ENCODE data around the gene TOX2.

Gene TOX2

DNA sequence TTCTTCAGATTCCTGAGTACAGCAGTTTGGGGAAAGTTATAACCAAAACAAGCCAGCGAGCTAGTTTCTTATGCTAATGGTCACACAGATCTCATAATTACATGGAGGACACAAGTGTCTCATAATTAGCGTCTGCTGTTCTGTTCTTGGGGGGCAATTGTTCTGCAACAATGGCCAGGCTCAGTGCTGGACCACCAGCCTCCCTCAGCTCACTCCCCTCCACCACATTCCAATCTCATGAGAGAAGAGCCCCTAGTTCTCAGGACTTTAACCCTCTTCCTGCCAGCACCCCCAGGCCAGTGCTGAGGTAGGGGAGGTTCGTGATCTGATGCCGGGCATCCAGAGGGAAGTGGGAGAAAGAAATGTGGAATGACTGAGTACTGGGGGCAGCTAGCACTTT, 20.2 kb upstream of the TOX2 start:
- no peak overlapping the region for H3K4me3 ChIP-seq (ENCODE audit: low read depth, low read length)
- no peak for TF ChIP-seq MYC (IDR thresholded peaks at IDR 0.05; ENCODE audit: low read depth, low read length)
- TF ChIP-seq, protein P1, sequence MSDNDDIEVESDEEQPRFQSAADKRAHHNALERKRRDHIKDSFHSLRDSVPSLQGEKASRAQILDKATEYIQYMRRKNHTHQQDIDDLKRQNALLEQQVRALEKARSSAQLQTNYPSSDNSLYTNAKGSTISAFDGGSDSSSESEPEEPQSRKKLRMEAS (IDR thresholded peaks at IDR 0.05; ENCODE audit: low read depth, low read length), result no peak
- TF ChIP-seq POLR2A (IDR thresholded peaks at IDR 0.05; ENCODE audit: extremely low read depth, insufficient read length), result no peak
- TF ChIP-seq, protein P2, sequence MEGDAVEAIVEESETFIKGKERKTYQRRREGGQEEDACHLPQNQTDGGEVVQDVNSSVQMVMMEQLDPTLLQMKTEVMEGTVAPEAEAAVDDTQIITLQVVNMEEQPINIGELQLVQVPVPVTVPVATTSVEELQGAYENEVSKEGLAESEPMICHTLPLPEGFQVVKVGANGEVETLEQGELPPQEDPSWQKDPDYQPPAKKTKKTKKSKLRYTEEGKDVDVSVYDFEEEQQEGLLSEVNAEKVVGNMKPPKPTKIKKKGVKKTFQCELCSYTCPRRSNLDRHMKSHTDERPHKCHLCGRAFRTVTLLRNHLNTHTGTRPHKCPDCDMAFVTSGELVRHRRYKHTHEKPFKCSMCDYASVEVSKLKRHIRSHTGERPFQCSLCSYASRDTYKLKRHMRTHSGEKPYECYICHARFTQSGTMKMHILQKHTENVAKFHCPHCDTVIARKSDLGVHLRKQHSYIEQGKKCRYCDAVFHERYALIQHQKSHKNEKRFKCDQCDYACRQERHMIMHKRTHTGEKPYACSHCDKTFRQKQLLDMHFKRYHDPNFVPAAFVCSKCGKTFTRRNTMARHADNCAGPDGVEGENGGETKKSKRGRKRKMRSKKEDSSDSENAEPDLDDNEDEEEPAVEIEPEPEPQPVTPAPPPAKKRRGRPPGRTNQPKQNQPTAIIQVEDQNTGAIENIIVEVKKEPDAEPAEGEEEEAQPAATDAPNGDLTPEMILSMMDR (IDR thresholded peaks at IDR 0.05; ENCODE audit: low read depth, low read length), result no peak
- DNase-seq (ENCODE audit: low read depth), result no peak

DNA sequence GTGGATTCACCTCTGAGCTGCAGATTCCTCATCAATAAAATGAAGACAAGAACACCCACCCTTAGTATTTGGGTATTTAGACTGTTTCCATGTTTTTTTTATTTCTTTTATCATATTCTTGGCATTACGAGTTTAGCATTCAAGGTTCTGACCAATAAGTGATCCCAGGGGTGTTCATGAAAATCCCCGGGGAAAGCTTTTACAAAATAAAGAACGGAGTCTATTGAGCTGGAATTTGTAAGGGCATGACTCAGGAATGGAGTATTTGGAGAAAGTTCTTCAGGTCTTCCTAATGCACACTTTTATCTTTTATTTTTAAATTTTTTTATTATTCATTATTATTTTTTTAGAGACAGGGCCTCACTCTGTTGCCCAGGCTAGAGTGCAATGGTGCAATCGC, 19.4 kb upstream of the TOX2 start:
- H3K4me3 ChIP-seq (ENCODE audit: low read depth, low read length), result no peak overlapping the region
- TF ChIP-seq POLR2A (IDR thresholded peaks at IDR 0.05; ENCODE audit: extremely low read depth, insufficient read length) (no peak), MYC (IDR thresholded peaks at IDR 0.05; ENCODE audit: low read depth, low read length) (no peak)
- TF ChIP-seq, protein P1 (IDR thresholded peaks at IDR 0.05; ENCODE audit: low read depth, low read length), result no peak
- TF ChIP-seq, protein P2 (IDR thresholded peaks at IDR 0.05; ENCODE audit: low read depth, low read length), result no peak
- no peak for DNase-seq (ENCODE audit: low read depth)

DNA sequence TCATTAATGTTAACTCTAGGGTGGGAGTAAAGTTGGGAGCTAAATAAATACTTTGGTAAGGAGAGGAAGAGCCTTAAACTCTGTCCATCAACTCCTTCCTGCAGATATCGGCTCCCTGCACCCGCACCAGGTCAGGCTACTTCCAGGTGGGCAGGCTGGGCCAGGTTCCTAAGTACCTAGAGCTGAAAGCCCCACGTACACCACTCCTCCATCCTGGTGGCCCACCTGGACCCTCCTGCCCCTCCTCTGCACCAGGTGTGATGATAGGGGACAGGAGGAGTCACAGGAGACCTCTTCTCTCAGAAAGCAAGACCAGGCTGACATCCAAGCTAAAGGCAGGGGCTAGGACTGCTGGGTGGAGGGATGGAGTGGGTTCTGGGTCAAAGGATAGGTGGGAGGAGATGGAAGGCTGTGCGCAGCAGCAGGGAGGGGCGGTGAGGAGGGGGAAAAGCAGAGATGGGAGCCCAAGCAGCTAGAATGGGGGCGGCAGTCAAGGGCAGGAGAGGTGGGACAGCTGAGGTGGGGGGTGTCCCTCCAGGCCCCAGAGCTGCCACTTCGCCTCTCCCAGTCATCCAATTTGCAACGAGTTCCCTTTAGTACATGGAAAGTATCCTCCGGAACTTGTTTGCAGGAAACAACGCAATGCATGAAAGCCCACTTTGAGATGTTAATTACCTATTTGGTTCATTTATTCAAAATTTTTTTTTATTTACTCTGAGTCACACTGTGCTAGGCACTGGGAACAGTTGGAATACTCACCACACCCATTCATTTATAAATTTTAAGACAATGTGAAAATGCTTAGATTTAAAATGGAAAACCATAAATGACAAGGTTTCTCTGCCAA, 15.2 kb upstream of the TOX2 start:
- DNase-seq (ENCODE audit: low read depth), result no peak
- no peak for TF ChIP-seq MYC (IDR thresholded peaks at IDR 0.05; ENCODE audit: low read depth, low read length)
- TF ChIP-seq, protein P1 (IDR thresholded peaks at IDR 0.05; ENCODE audit: low read depth, low read length), result no peak
- TF ChIP-seq, protein P2 (IDR thresholded peaks at IDR 0.05; ENCODE audit: low read depth, low read length), result no peak
- no peak for TF ChIP-seq POLR2A (IDR thresholded peaks at IDR 0.05; ENCODE audit: extremely low read depth, insufficient read length)
- no peak overlapping the region for H3K4me3 ChIP-seq (ENCODE audit: low read depth, low read length)

DNA sequence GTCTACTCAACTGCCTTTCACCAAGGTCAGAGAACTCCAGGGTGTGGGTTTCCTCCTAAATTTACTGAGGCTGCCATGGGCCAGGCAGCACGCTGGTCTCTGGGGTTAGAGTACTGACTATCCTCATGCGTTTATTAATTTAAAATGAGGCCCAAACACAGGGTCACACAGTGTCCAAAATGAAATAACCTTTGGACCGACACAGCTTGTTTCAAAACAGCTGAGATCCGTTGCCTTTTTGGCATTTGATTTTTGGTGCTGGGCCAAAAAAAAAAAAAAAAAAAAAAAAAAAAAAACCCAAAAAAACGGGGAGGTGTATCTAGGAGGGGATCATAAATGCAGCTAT, 14.6 kb upstream of the TOX2 start:
- TF ChIP-seq, protein P1 (IDR thresholded peaks at IDR 0.05; ENCODE audit: low read depth, low read length), result no peak
- TF ChIP-seq MYC (IDR thresholded peaks at IDR 0.05; ENCODE audit: low read depth, low read length), result no peak
- TF ChIP-seq POLR2A (IDR thresholded peaks at IDR 0.05; ENCODE audit: extremely low read depth, insufficient read length), result no peak
- TF ChIP-seq, protein P2 (IDR thresholded peaks at IDR 0.05; ENCODE audit: low read depth, low read length), result no peak
- no peak overlapping the region for H3K4me3 ChIP-seq (ENCODE audit: low read depth, low read length)
- no peak for DNase-seq (ENCODE audit: low read depth)

DNA sequence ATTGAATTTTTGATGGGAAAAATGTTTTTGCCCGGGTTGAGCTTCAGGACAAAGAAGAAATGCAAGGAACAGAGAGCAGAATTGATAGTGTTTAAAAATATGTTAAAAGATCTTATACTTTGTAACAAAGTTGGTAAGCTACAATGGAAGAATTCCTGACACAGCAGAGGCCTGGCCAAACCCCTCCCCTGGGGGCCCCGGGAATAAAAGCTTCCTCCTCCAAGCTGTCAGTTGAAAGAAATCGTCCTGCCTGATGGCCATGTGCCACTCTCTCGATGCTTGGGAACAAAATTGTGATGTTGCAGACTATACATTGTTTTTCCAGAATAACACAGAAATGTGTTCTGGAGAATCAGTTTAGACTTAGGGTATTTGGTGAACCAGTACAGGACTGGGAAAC, 14.2 kb upstream of the TOX2 start:
- no peak for DNase-seq (ENCODE audit: low read depth)
- TF ChIP-seq POLR2A (IDR thresholded peaks at IDR 0.05; ENCODE audit: extremely low read depth, insufficient read length), result no peak
- TF ChIP-seq, protein P2 (IDR thresholded peaks at IDR 0.05; ENCODE audit: low read depth, low read length), result no peak
- TF ChIP-seq, protein P1 (IDR thresholded peaks at IDR 0.05; ENCODE audit: low read depth, low read length), result no peak
- TF ChIP-seq MYC (IDR thresholded peaks at IDR 0.05; ENCODE audit: low read depth, low read length), result no peak
- H3K4me3 ChIP-seq (ENCODE audit: low read depth, low read length), result no peak overlapping the region
